ENCODE results near the gene FAM162A. TPM values are rescaled to one million over a fixed set of nuclear protein-coding genes. Genes with fewer than 3 reads are reported as not detected.

FAM162A gene
- total and polyA plus RNA-seq, 9 of the 15 experiments (the other 6 are each of a cell fraction or from before 2014, with no cell fraction given) = 37.5 to 211 (median 101) TPM

DNA sequence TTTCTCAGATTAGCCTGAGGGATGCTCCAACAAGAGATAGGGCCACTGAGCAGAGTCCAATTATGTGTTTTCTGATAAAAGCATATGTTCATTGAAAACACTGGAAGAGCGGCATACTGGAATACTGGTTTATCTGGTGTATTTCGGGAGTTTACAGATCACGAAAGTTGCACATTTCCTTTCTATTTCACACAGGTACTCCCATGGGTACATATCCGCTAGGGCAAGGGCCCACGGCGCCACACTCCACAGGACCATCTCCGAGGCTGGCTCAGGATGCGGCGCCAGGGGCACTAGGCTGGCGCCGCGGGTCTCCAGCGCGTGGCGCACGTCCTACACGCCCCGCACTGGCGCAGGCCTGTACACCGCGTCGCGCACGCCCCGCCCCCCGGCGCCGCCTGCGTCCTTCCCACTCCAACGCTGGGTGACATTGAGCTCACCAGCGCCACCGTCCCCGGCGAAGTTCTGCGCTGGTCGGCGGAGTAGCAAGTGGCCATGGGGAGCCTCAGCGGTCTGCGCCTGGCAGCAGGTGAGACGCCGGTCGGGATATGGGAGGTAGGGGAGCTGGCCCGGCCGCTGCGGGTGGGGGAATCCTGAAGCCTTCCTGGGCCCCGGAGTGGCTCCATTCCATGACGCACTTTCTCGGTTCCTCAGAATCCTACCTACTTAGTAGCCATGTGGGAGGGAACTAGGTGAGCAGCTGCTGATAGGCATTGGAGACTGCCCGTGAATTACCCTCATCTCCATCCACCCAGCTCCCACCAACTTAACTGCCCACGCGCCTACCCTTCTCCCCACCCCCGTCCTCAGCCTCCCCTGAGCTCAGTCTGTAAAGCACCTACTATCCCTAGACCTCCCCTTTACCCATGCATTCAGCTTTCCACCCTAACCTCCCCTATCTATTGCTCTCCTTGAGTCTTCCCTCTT, at the start of gene FAM162A (continued):
- TF ChIP-seq, protein P1, sequence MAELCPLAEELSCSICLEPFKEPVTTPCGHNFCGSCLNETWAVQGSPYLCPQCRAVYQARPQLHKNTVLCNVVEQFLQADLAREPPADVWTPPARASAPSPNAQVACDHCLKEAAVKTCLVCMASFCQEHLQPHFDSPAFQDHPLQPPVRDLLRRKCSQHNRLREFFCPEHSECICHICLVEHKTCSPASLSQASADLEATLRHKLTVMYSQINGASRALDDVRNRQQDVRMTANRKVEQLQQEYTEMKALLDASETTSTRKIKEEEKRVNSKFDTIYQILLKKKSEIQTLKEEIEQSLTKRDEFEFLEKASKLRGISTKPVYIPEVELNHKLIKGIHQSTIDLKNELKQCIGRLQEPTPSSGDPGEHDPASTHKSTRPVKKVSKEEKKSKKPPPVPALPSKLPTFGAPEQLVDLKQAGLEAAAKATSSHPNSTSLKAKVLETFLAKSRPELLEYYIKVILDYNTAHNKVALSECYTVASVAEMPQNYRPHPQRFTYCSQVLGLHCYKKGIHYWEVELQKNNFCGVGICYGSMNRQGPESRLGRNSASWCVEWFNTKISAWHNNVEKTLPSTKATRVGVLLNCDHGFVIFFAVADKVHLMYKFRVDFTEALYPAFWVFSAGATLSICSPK (IDR thresholded peaks at IDR 0.05; ENCODE audit: borderline replicate concordance) = no peak
- TF ChIP-seq, protein P2, sequence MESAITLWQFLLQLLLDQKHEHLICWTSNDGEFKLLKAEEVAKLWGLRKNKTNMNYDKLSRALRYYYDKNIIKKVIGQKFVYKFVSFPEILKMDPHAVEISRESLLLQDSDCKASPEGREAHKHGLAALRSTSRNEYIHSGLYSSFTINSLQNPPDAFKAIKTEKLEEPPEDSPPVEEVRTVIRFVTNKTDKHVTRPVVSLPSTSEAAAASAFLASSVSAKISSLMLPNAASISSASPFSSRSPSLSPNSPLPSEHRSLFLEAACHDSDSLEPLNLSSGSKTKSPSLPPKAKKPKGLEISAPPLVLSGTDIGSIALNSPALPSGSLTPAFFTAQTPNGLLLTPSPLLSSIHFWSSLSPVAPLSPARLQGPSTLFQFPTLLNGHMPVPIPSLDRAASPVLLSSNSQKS (CRISPR knock-in tag; IDR thresholded peaks at IDR 0.05) = no peak
- peak; percentile 95 for TF ChIP-seq CXXC5 (CRISPR knock-in tag; IDR thresholded peaks at IDR 0.05)
- peak in 1 of 2 experiments; percentile 53; a peak in 1 of 4 replicates for TF ChIP-seq HDAC1 (IDR thresholded peaks at IDR 0.05)
- peak; percentile 42 for TF ChIP-seq DACH1 (IDR thresholded peaks at IDR 0.05; ENCODE audit: partially characterized antibody)
- TF ChIP-seq, protein P3, sequence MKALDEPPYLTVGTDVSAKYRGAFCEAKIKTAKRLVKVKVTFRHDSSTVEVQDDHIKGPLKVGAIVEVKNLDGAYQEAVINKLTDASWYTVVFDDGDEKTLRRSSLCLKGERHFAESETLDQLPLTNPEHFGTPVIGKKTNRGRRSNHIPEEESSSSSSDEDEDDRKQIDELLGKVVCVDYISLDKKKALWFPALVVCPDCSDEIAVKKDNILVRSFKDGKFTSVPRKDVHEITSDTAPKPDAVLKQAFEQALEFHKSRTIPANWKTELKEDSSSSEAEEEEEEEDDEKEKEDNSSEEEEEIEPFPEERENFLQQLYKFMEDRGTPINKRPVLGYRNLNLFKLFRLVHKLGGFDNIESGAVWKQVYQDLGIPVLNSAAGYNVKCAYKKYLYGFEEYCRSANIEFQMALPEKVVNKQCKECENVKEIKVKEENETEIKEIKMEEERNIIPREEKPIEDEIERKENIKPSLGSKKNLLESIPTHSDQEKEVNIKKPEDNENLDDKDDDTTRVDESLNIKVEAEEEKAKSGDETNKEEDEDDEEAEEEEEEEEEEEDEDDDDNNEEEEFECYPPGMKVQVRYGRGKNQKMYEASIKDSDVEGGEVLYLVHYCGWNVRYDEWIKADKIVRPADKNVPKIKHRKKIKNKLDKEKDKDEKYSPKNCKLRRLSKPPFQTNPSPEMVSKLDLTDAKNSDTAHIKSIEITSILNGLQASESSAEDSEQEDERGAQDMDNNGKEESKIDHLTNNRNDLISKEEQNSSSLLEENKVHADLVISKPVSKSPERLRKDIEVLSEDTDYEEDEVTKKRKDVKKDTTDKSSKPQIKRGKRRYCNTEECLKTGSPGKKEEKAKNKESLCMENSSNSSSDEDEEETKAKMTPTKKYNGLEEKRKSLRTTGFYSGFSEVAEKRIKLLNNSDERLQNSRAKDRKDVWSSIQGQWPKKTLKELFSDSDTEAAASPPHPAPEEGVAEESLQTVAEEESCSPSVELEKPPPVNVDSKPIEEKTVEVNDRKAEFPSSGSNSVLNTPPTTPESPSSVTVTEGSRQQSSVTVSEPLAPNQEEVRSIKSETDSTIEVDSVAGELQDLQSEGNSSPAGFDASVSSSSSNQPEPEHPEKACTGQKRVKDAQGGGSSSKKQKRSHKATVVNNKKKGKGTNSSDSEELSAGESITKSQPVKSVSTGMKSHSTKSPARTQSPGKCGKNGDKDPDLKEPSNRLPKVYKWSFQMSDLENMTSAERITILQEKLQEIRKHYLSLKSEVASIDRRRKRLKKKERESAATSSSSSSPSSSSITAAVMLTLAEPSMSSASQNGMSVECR (CRISPR knock-in tag; IDR thresholded peaks at IDR 0.05) = 0 out of 2 replicates have a peak, but pooled peaks have one; percentile 19
- no peak for TF ChIP-seq LEF1 (IDR thresholded peaks at IDR 0.05)
- no peak for TF ChIP-seq TCF7 (IDR thresholded peaks at IDR 0.05; ENCODE audit: borderline replicate concordance)
- TF ChIP-seq POLR2AphosphoS2 (IDR thresholded peaks at IDR 0.05; ENCODE audit: low read length) = no peak
- no peak for TF ChIP-seq NFXL1 (CRISPR knock-in tag; IDR thresholded peaks at IDR 0.05)
- TF ChIP-seq, protein P4, sequence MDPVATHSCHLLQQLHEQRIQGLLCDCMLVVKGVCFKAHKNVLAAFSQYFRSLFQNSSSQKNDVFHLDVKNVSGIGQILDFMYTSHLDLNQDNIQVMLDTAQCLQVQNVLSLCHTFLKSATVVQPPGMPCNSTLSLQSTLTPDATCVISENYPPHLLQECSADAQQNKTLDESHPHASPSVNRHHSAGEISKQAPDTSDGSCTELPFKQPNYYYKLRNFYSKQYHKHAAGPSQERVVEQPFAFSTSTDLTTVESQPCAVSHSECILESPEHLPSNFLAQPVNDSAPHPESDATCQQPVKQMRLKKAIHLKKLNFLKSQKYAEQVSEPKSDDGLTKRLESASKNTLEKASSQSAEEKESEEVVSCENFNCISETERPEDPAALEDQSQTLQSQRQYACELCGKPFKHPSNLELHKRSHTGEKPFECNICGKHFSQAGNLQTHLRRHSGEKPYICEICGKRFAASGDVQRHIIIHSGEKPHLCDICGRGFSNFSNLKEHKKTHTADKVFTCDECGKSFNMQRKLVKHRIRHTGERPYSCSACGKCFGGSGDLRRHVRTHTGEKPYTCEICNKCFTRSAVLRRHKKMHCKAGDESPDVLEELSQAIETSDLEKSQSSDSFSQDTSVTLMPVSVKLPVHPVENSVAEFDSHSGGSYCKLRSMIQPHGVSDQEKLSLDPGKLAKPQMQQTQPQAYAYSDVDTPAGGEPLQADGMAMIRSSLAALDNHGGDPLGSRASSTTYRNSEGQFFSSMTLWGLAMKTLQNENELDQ (CRISPR knock-in tag; IDR thresholded peaks at IDR 0.05; ENCODE audit: borderline replicate concordance) = no peak
- TF ChIP-seq RBM22 (IDR thresholded peaks at IDR 0.05; ENCODE audit: low read depth, low read length, poor library complexity, severe bottlenecking) = no peak
- no peak for TF ChIP-seq ZC3H11A (IDR thresholded peaks at IDR 0.05; ENCODE audit: low read depth, low read length)
- TF ChIP-seq, protein P5, sequence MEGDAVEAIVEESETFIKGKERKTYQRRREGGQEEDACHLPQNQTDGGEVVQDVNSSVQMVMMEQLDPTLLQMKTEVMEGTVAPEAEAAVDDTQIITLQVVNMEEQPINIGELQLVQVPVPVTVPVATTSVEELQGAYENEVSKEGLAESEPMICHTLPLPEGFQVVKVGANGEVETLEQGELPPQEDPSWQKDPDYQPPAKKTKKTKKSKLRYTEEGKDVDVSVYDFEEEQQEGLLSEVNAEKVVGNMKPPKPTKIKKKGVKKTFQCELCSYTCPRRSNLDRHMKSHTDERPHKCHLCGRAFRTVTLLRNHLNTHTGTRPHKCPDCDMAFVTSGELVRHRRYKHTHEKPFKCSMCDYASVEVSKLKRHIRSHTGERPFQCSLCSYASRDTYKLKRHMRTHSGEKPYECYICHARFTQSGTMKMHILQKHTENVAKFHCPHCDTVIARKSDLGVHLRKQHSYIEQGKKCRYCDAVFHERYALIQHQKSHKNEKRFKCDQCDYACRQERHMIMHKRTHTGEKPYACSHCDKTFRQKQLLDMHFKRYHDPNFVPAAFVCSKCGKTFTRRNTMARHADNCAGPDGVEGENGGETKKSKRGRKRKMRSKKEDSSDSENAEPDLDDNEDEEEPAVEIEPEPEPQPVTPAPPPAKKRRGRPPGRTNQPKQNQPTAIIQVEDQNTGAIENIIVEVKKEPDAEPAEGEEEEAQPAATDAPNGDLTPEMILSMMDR (IDR thresholded peaks at IDR 0.05 in 2 of 3, conservative IDR thresholded peaks at IDR 0.05 in 1 of 3; ENCODE audit: insufficient read depth in 2 of 3, low read depth in 1 of 3, low read length in 3 of 3) = peak; percentile 62 to 82 (median 65)

Data from K562 (cell line).